Liver (tissue), 3 donors: Measurements from ENCODE around the gene EXOSC10.

Experiments used
- ATF3 ChIP-seq: IDR thresholded peaks from 2 replicates; pipeline ENCODE4 v1.6.1; 2016; ENCODE audit warnings: antibody characterized with exemption
- CTCF ChIP-seq: fragments of 150-350 bp; IDR thresholded peaks from 2 replicates; pipeline ENCODE4 v1.5.1; 2017; ENCODE audit warnings: improper control_type of control experiment, low read depth, low read length; ENCODE audit not compliant: missing input control
- EGR1 ChIP-seq, 2 donors: IDR thresholded peaks; 2 replicates each; pipeline ENCODE4 v1.6.1; 2016 to 2018; ENCODE audit warnings: antibody characterized with exemption in 2 of 2, low read depth in 2 of 2
- GABPA ChIP-seq, 2 donors: IDR thresholded peaks in 1 of 2; conservative IDR thresholded peaks in 1 of 2; 2 replicates each; pipeline ENCODE4 v1.6.1; 2016; ENCODE audit warnings: antibody characterized with exemption in 2 of 2, mild to moderate bottlenecking in 1 of 2, moderate library complexity in 1 of 2
- JUND ChIP-seq, 2 donors: IDR thresholded peaks; 2 replicates each; pipeline ENCODE4 v1.6.1; 2016; ENCODE audit warnings: antibody characterized with exemption in 2 of 2
- MAX ChIP-seq: IDR thresholded peaks from 2 replicates; pipeline ENCODE4 v1.6.1; 2016; ENCODE audit warnings: antibody characterized with exemption
- SP1 ChIP-seq: IDR thresholded peaks from 2 replicates; pipeline ENCODE4 v1.6.1; 2018; ENCODE audit warnings: antibody characterized with exemption, mild to moderate bottlenecking
- TAF1 ChIP-seq: conservative IDR thresholded peaks from 2 replicates; pipeline ENCODE4 v1.6.1; 2016; ENCODE audit warnings: antibody characterized with exemption, mild to moderate bottlenecking
- YY1 ChIP-seq: IDR thresholded peaks from 2 replicates; pipeline ENCODE4 v1.6.1; 2016; ENCODE audit warnings: antibody characterized with exemption, mild to moderate bottlenecking
- TF ChIP-seq, protein P1 (sequence below): IDR thresholded peaks from 2 replicates; pipeline ENCODE4 v1.6.1; 2016; ENCODE audit warnings: antibody characterized with exemption, mild to moderate bottlenecking
- donor health status: healthy.
- donor health status: healthy.

DNA sequence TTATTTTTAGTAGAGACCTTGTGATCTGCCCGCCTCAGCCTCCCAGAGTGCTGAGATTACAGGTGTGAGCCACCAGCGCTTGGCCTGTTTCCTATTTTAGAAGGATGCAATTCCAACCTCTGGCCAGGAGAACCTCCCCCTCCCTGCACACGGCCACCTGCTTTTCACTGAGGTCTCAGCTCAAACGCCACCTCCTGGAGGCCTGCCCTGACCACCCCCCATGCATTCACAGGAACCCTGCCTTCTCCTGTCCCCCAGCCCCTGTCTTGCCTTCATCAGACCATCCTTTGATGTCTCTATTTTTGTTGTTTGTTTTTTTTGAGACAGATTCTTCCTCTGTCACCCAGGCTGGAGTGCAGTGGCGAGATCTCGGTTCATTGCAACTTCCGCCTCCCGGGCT, 42.2 kb downstream of the EXOSC10 start:
- no peak for TF ChIP-seq CTCF
- TF ChIP-seq SP1: no peak
- TF ChIP-seq, protein P1, sequence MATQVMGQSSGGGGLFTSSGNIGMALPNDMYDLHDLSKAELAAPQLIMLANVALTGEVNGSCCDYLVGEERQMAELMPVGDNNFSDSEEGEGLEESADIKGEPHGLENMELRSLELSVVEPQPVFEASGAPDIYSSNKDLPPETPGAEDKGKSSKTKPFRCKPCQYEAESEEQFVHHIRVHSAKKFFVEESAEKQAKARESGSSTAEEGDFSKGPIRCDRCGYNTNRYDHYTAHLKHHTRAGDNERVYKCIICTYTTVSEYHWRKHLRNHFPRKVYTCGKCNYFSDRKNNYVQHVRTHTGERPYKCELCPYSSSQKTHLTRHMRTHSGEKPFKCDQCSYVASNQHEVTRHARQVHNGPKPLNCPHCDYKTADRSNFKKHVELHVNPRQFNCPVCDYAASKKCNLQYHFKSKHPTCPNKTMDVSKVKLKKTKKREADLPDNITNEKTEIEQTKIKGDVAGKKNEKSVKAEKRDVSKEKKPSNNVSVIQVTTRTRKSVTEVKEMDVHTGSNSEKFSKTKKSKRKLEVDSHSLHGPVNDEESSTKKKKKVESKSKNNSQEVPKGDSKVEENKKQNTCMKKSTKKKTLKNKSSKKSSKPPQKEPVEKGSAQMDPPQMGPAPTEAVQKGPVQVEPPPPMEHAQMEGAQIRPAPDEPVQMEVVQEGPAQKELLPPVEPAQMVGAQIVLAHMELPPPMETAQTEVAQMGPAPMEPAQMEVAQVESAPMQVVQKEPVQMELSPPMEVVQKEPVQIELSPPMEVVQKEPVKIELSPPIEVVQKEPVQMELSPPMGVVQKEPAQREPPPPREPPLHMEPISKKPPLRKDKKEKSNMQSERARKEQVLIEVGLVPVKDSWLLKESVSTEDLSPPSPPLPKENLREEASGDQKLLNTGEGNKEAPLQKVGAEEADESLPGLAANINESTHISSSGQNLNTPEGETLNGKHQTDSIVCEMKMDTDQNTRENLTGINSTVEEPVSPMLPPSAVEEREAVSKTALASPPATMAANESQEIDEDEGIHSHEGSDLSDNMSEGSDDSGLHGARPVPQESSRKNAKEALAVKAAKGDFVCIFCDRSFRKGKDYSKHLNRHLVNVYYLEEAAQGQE: no peak
- TF ChIP-seq GABPA (IDR thresholded peaks at IDR 0.05 in 1 of 2, conservative IDR thresholded peaks at IDR 0.05 in 1 of 2): no peak
- TF ChIP-seq EGR1 (IDR thresholded peaks at IDR 0.05; ENCODE audit: low read depth in 2 of 2): no peak
- TF ChIP-seq JUND (IDR thresholded peaks at IDR 0.05): no peak
- TF ChIP-seq TAF1: no peak
- TF ChIP-seq MAX: no peak
- TF ChIP-seq ATF3: no peak
- TF ChIP-seq YY1: no peak
